NB4 (cell line): Measurements from ENCODE around the gene L3MBTL2.

ENCODE experiments used
- CTCF ChIP-seq: IDR thresholded peaks from one replicate; pipeline ENCODE4 v1.5.1; 2012; ENCODE audit warnings: low read depth, low read length
- MAX ChIP-seq: IDR thresholded peaks from 2 replicates; pipeline ENCODE4 v1.6.1; 2011; ENCODE audit warnings: low read depth, low read length
- MYC ChIP-seq: IDR thresholded peaks from 2 replicates; pipeline ENCODE4 v1.6.1; 2011; ENCODE audit warnings: low read depth, low read length
- POLR2A ChIP-seq: IDR thresholded peaks from 2 replicates; pipeline ENCODE4 v1.6.1; 2011; ENCODE audit warnings: mild to moderate bottlenecking; ENCODE audit not compliant: insufficient read length; ENCODE audit errors: extremely low read depth

DNA sequence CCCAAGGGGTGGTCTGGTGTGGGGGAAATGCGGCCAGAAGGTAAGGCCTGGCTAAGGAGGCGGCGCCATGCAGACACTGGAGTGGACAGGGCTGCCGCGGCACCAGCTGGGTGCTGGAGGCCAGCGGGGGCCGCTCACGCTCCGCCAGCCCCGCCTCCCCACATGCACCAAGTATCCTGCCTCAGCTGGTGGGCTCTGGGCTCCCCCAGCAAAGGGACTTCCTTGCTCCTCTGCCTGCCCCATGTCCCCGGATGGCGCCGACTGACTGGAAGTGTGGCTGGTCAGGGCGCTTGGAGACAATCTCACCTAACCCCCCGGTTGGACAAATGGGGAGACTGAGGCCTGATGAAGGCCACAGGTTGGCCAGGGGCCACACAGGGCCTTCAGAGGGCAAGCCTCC lies 43.2 kb downstream of the L3MBTL2 start:
- TF ChIP-seq CTCF (no peak), POLR2A (no peak), MYC (no peak), MAX (no peak)
